ENCODE data around the gene MYOZ3.

The MYOZ3 gene

DNA sequence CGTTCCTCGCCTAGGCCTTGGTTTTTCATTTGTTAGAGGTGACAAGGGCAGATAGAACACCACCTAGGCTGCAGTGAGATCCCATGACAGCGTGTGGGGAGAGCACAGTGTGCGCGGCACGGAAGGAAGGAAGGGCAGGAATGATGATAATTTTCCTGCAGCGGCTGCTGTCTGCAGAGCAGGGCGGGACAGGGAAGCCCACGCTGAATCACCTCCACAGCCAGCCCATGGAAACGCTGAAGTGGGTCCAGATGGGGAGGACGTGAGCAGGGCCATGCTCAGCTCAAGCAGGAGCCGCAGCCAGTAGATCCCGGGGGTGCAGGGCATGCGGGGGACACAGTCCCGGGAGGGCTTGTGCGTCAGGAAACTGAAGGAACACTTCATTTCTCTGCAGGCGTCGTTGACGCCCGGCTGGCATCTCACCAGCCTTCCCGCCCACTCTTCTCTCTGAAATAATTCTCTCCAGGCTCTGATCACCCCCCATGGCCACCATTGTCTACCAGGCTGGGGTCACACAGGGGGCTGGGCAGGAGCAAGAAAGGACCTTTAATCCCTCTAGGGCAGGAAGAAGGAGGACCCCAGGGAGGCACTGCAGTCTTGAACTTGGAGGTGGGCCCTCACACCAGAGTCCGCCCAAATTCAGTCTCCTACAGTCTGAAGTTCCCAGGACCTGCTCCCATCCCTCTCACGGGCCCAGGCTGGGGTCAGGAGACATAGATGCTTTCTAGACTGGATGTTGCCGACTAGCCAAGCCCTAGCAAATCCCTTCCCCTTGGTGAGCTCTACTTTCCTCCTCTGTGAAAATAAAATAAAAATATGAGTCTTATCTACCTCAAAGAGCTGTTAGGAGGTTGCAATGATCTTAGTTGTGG, 41.5 kb upstream of the MYOZ3 start:
- H3K36me3 ChIP-seq (ENCODE audit: insufficient read depth, low read depth, low read length): no peaks in the 10 kb centered on the region
- H3K4me1 ChIP-seq (ENCODE audit: insufficient read depth, low read length): no peaks in the 10 kb centered on the region
- H3K27me3 ChIP-seq (ENCODE audit: insufficient read depth, low read length): peaks cover 18% of the 10 kb centered on the region
- no peak overlapping the region for H3K27ac ChIP-seq (ENCODE audit: low read length)
- H3K9ac ChIP-seq (ENCODE audit: low read depth, low read length): no peak overlapping the region
- H3K9me3 ChIP-seq (ENCODE audit: insufficient read depth, low read depth, low read length): no peaks in the 10 kb centered on the region
- no peak overlapping the region for H3K4me3 ChIP-seq (ENCODE audit: low read length)

GRCh38 chr5:150621301-150621700, 39.8 kb upstream of the MYOZ3 start:
- Histone ChIP-seq H3K4me3 (ENCODE audit: low read length) (no peak overlapping the region), H3K9me3 (ENCODE audit: insufficient read depth, low read depth, low read length) (no peaks in the 10 kb centered on the region), H3K4me1 (ENCODE audit: insufficient read depth, low read length) (no peaks in the 10 kb centered on the region), H3K27ac (ENCODE audit: low read length) (no peak overlapping the region), H3K9ac (ENCODE audit: low read depth, low read length) (no peak overlapping the region), H3K27me3 (ENCODE audit: insufficient read depth, low read length) (peaks cover 34% of the 10 kb centered on the region), H3K36me3 (ENCODE audit: insufficient read depth, low read depth, low read length) (no peaks in the 10 kb centered on the region)

DNA sequence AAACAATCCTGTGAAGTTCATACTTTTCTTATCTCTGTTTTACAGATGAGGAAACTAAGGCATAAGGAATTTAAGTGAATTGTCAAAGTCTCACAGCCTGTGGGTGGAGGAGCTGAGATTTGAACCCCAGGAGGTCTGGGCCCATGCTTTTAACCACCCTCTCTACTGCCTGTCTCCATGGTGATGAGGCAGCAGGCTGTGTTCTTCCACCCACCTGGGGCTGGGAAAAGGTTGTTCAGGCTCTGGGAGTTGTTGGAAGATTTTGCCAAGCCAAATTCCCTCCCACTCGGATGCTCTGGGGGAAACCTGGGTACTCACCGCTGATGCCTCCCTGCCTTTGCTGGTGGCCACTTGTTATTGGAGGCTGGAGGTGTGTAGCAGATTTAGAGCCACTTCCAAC, 38.9 kb upstream of the MYOZ3 start:
- H3K27ac ChIP-seq (ENCODE audit: low read length): no peak overlapping the region
- no peaks in the 10 kb centered on the region for H3K9me3 ChIP-seq (ENCODE audit: insufficient read depth, low read depth, low read length)
- no peaks in the 10 kb centered on the region for H3K36me3 ChIP-seq (ENCODE audit: insufficient read depth, low read depth, low read length)
- no peak overlapping the region for H3K9ac ChIP-seq (ENCODE audit: low read depth, low read length)
- no peak overlapping the region for H3K4me3 ChIP-seq (ENCODE audit: low read length)
- H3K4me1 ChIP-seq (ENCODE audit: insufficient read depth, low read length): no peaks in the 10 kb centered on the region
- peaks cover 39% of the 10 kb centered on the region for H3K27me3 ChIP-seq (ENCODE audit: insufficient read depth, low read length)

DNA sequence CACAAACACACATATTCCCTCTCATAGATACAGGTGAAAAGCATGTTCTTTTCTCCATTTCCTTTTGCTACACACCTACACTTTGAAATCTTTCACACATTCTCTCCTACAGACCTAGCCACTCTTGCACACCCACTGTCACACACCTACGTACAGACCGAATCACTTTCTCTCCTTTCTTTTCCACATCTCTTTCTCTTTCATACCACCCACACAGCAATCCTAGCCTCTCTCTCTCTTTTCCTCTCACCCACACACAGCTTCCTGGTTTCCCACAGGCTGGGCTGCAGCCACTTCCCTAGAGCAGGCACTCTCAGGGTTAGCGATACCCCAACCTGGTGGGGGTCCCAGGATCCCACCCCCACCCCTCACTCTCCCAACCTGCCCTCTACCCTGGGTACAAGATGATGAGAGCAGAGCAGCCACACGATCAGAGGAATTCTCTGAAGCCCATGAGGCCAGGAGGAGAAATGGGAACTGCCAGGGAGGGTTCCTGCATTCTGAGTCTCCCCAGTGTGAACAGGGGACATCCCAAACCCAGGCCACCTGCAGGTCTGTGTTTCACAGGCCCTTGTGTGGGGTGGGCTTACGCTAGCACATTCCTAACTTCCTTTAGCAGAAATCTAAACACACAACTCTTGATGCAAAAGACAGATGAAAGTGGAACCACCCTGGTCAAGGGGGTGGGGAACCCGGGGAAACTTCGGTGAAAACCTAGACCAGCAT, 37.7 kb upstream of the MYOZ3 start:
- no peak overlapping the region for H3K27ac ChIP-seq (ENCODE audit: low read length)
- H3K4me3 ChIP-seq (ENCODE audit: low read length): no peak overlapping the region
- H3K9ac ChIP-seq (ENCODE audit: low read depth, low read length): no peak overlapping the region

DNA sequence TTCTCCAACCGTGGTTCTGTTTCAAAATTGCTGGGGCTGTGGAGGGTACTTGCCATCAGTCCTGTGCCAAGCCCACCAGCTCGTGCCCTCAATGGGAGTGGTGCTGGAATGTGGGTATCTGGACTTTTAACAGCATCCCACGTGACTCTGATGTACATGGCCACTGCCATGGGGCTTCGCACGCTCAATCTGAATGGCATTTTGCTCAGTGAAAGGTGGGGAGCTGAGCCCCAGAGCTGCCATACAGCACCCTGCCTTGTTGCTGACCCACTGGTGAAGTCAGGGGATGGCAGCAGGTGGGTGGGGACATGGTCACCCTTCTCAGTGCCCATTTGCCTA, 37.2 kb upstream of the MYOZ3 start:
- Histone ChIP-seq H3K4me3 (ENCODE audit: low read length) (peak overlapping the region; percentile 71; the same call in 1 of the 2 replicates), H3K9ac (ENCODE audit: low read depth, low read length) (no peak overlapping the region), H3K27me3 (ENCODE audit: insufficient read depth, low read length) (peaks cover 39% of the 10 kb centered on the region), H3K9me3 (ENCODE audit: insufficient read depth, low read depth, low read length) (no peaks in the 10 kb centered on the region), H3K27ac (ENCODE audit: low read length) (no peak overlapping the region), H3K36me3 (ENCODE audit: insufficient read depth, low read depth, low read length) (no peaks in the 10 kb centered on the region), H3K4me1 (ENCODE audit: insufficient read depth, low read length) (no peaks in the 10 kb centered on the region)

More for the DNA sequence above, 37.7 kb upstream of the MYOZ3 start:
- Histone ChIP-seq H3K27me3 (ENCODE audit: insufficient read depth, low read length) (peaks cover 39% of the 10 kb centered on the region), H3K36me3 (ENCODE audit: insufficient read depth, low read depth, low read length) (no peaks in the 10 kb centered on the region), H3K4me1 (ENCODE audit: insufficient read depth, low read length) (no peaks in the 10 kb centered on the region), H3K9me3 (ENCODE audit: insufficient read depth, low read depth, low read length) (no peaks in the 10 kb centered on the region)

DNA sequence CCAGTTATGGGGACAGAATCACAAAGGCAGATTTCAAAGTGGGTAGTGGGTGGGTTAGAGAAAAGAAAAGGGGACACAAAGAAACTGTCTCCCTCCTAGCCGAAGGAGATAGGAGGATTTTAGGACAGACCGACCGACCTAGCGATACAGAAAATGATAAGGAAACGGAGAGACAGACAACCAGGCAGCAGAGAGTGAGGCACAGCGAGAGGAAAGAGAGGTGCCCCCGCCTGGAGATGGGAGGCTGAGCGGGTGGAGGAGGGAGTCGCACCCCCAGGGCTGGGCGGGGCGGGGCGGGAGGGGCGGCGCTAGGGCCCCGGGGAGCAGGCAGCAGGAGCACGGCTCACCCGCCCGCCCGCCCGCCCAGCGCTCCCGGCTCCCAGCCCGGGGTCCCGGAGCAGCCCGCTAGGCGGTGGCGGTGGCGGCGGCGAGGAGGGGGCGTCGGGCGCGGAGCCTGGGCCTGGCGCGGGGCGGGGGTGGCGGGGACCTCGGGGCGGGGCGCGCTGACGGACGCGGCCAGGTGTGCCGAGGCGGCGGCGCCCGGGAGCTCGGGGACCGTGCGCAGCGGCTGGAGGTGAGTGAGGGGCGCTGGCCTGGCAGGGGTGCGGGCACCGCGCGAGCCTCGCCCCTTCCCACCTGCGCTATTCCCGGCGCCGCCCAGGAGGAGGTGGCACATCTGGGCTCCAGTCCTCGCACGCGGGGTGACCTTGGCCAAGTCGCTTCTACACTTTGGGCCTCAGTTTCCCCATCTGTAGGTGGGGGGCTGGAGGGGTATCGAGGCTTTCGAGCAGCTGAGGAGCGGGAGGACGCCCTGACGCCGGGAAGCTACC, 36.5 kb upstream of the MYOZ3 start:
- Histone ChIP-seq H3K9me3 (ENCODE audit: insufficient read depth, low read depth, low read length) (no peaks in the 10 kb centered on the region), H3K36me3 (ENCODE audit: insufficient read depth, low read depth, low read length) (no peaks in the 10 kb centered on the region), H3K9ac (ENCODE audit: low read depth, low read length) (no peak overlapping the region), H3K27ac (ENCODE audit: low read length) (no peak overlapping the region), H3K27me3 (ENCODE audit: insufficient read depth, low read length) (peaks cover 39% of the 10 kb centered on the region), H3K4me3 (ENCODE audit: low read length) (peak overlapping the region; percentile 71), H3K4me1 (ENCODE audit: insufficient read depth, low read length) (no peaks in the 10 kb centered on the region)

DNA sequence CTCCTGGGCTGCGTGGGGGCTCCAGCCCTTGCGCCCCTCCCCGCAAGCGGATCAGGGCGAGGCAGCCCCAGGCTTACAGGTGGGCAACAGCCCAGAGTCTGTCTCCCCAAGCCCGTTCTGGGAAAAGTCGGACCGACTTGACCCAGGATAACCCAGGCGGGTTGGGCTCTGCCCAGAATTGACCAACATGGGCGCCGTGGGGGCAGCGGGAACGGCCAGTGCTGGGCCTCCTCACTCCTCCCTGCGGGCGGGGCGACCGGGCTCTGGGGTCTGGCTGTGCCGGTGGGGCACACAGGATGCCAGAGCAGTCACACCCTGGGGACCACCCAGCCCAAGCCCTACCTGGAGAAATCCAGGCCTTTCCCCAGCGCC, 35.9 kb upstream of the MYOZ3 start:
- H3K9ac ChIP-seq (ENCODE audit: low read depth, low read length): no peak overlapping the region
- H3K9me3 ChIP-seq (ENCODE audit: insufficient read depth, low read depth, low read length): no peaks in the 10 kb centered on the region
- no peaks in the 10 kb centered on the region for H3K36me3 ChIP-seq (ENCODE audit: insufficient read depth, low read depth, low read length)
- H3K27me3 ChIP-seq (ENCODE audit: insufficient read depth, low read length): peaks cover 39% of the 10 kb centered on the region
- no peaks in the 10 kb centered on the region for H3K4me1 ChIP-seq (ENCODE audit: insufficient read depth, low read length)
- no peak overlapping the region for H3K27ac ChIP-seq (ENCODE audit: low read length)
- peak overlapping the region; percentile 69 for H3K4me3 ChIP-seq (ENCODE audit: low read length)

DNA sequence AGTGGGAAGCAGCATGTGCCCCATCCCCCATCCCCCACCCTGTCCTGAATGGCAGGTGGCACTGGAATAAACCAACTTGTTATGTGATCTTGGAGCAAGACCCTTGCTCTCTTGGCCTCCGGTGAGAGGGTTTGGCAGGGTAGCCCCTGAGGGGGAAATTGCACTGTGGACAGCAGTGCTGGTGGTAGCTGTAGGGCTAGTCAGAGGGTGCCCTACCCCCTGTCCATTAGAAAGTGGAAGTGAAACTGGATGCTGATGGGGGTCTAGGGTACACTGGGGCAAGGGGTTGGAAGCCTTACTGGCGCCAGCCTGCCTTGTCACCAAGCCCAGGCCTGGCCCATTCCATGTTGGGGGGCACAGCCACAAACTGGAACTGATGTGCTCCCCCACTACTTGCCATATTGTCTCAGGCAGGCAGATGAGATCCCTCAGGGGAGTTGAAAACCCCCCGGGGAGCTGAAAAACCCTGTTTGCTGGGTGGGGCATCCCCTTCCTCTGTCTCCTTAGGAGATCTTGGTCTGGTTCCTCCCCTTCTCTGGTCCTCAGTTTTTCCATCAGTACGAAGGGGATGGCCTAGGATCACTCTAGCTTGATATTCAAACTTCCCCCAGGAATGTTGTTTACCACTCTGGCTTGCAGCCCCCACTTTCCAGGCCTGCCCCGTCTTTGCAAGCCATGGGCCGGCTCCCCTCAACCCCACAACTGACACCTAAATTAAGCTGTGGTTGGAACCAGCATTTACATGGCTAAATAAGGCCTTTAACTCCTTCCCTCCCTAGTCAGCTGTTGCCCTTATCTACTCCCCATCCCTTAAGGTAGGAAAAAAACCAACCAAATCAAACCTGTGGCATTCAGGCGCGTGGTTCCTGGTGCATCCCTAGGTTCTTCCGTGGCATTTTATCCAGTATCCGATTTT, 35.0 kb upstream of the MYOZ3 start:
- H3K9me3 ChIP-seq (ENCODE audit: insufficient read depth, low read depth, low read length): no peaks in the 10 kb centered on the region
- no peak overlapping the region for H3K27ac ChIP-seq (ENCODE audit: low read length)
- H3K4me1 ChIP-seq (ENCODE audit: insufficient read depth, low read length): no peaks in the 10 kb centered on the region
- peaks cover 39% of the 10 kb centered on the region for H3K27me3 ChIP-seq (ENCODE audit: insufficient read depth, low read length)
- H3K9ac ChIP-seq (ENCODE audit: low read depth, low read length): no peak overlapping the region
- H3K36me3 ChIP-seq (ENCODE audit: insufficient read depth, low read depth, low read length): no peaks in the 10 kb centered on the region
- no peak overlapping the region; the same call in 1 of the 2 replicates for H3K4me3 ChIP-seq (ENCODE audit: low read length)

GRCh38 chr5:150626853-150627276, 34.2 kb upstream of the MYOZ3 start:
- Histone ChIP-seq H3K27ac (ENCODE audit: low read length) (no peak overlapping the region), H3K27me3 (ENCODE audit: insufficient read depth, low read length) (peaks cover 39% of the 10 kb centered on the region), H3K9ac (ENCODE audit: low read depth, low read length) (no peak overlapping the region), H3K4me1 (ENCODE audit: insufficient read depth, low read length) (no peaks in the 10 kb centered on the region), H3K36me3 (ENCODE audit: insufficient read depth, low read depth, low read length) (no peaks in the 10 kb centered on the region), H3K4me3 (ENCODE audit: low read length) (no peak overlapping the region), H3K9me3 (ENCODE audit: insufficient read depth, low read depth, low read length) (no peaks in the 10 kb centered on the region)

DNA sequence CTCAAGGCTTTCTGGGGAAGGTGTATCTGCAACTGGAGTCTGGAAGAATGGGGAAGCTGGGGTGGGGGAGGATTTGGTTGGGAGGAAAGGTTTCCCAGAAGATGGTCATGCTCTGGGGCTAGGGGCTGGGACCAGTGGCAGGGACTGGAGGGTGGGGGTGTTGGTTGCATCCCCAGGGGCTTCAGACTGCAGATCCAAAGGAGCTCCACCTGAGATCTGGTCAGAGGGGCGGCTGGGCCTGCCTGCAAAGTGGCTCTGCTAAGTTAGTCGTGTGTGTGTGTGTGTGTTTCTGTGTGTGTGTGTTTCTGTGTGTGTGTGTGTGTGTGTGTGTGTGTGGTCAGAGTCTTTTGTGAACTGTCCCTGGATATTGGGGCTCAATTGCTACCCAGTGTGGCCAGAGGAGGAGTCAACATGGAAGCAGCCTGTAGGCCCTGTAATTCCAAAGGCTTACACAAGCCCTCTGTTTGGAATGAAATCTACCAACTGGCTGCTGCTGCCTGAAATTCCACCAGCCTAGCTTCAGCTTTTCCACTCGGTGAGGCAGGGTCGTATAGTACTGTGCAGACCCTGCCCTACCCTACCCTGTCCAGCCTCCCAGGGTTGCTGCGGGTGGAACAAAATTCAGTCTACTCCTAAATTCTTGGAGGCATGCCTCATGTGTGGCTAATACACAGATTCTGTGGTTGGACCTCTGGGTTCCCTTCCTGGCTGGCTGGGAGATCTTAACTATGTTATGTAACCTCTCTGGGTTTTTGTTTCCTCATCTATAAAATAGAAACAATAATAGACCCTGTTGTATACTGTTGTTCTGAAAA, 33.1 kb upstream of the MYOZ3 start:
- H3K4me3 ChIP-seq (ENCODE audit: low read length): no peak overlapping the region
- no peak overlapping the region for H3K27ac ChIP-seq (ENCODE audit: low read length)
- H3K27me3 ChIP-seq (ENCODE audit: insufficient read depth, low read length): peaks cover 36% of the 10 kb centered on the region

More for the DNA sequence above, 33.1 kb upstream of the MYOZ3 start:
- Histone ChIP-seq H3K9ac (ENCODE audit: low read depth, low read length) (no peak overlapping the region), H3K4me1 (ENCODE audit: insufficient read depth, low read length) (no peaks in the 10 kb centered on the region), H3K36me3 (ENCODE audit: insufficient read depth, low read depth, low read length) (no peaks in the 10 kb centered on the region), H3K9me3 (ENCODE audit: insufficient read depth, low read depth, low read length) (no peaks in the 10 kb centered on the region)
